Stimulated activated CD8-positive, alpha-beta memory T cell treated with anti-CD3 and anti-CD28 coated beads, Interleukin-7, amount 100 ng/mL, for 4 hours (primary cell): ENCODE results near the gene HPS5.

ENCODE experiments used
- DNase-seq, 2 donors: peaks; one replicate each; pipeline ENCODE4 v3.0.0-alpha.2; 2020; ENCODE audit warnings: low read depth in 2 of 2

The HPS5 gene

GRCh38 chr11:18239655-18240054 is 82.3 kb downstream of the HPS5 start:
- DNase-seq = no peak

GRCh38 chr11:18236664-18237356 is 85.1 kb downstream of the HPS5 start, which contains the start of gene SAA4:
SAA4 (minus strand) TSS chr11:18236802; CDS start chr11:18235926, 876 bp downstream.
- DNase-seq = no peak

- DNase-seq = no peak
These were observed 86.3 kb downstream of the HPS5 start for GRCh38 chr11:18235394-18236334.

- no peak for DNase-seq
These were observed 88.0 kb downstream of the HPS5 start for GRCh38 chr11:18233912-18234311.

- DNase-seq = no peak
These were observed 91.1 kb downstream of the HPS5 start for GRCh38 chr11:18230859-18231258.

GRCh38 chr11:18229501-18229900 is 92.4 kb downstream of the HPS5 start:
- no peak for DNase-seq
